GM19395 (cell line): ENCODE results near the gene ZNF304.
A peak's percentile ranks its signal among the peaks of the same experiment; 100 is the strongest.
"Not testable (repeated sequence)": the region's sequence is repeated elsewhere in the genome, so short reads cannot be mapped to it uniquely, and the experiment has no call there.

Experiments
- ATAC-seq: cut with Tn5 transposase; IDR thresholded peaks from one replicate; pipeline ENCODE4 v1.9.1; 2021; ENCODE audit warnings: mild to moderate bottlenecking, moderate library complexity; ENCODE audit not compliant: unreplicated experiment

The ZNF304 gene

DNA sequence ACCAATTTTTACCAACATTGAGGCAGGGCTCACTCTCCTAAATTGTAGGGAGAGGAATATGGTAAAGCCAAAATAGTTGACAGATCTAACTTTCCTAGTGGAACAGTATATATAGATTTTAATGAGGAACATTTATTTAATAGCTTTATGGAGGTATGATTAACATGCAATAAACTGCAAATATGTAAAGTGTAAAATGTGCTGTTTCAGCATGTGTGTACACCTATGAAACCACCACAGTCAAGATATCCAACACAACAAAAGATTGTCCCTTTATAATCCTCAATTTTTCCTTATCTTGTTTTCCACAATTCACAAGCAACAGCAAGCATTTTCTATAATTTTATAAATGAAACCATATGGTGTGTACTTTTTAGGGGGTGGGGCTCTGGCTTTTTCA is 8.2 kb downstream of the ZNF304 start:
- no peak for ATAC-seq

DNA sequence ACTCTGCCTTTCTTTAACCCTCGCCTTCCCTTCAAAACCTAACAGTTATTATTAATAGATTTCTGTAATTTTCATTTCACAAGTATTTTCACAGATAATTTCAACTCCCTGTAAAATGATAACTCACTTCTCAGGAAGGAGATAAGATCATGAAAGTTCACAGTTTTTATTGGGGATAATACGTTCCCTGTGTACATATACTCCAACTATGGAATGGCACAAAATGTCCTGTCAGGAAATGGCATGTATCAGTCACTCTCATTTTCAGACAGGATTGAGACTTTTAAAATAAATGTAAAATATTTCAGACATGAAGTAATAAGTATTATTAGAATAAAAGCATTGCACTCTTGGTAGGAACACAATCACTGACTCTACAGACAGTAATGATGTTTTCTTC is 11.3 kb downstream of the ZNF304 start:
- ATAC-seq = no peak

- peak; percentile 97 for ATAC-seq
Observed at GRCh38 chr19:57362997-57363687, 12.1 kb downstream of the ZNF304 start, which contains the start of the genes TRAPPC2B and ZNF547. Gene TRAPPC2B (plus strand): TSS chr19:57363551. CDS start chr19:57364834, 1,283 bp downstream. Gene ZNF547 (plus strand): TSS chr19:57363551. CDS start chr19:57368556, 5,005 bp downstream.

GRCh38 chr19:57363688-57364181 is 12.7 kb downstream of the ZNF304 start:
- no peak for ATAC-seq

- no peak for ATAC-seq
Observed at GRCh38 chr19:57366776-57367175, 15.7 kb downstream of the ZNF304 start.

- ATAC-seq = no peak
Observed at GRCh38 chr19:57374179-57374578, 23.1 kb downstream of the ZNF304 start.

DNA sequence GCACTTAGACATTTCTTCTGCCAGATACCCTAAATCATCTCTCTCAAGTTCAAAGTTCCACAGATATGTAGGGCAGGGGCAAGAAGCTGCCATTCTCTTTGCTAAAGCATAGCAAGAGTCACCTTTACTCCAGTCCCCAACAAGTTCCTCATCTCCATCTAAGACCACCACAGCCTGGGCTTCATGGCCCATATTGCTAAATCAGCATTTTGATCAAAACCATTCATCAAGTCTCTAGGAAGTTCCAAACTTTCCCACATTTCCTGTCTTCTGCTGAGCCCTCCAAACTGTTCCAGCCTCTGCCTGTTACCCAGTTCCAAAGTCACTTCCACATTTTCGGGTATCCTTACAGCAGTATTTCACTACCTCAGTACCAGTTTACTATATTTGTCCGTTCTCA is 23.6 kb downstream of the ZNF304 start:
- not testable (repeated sequence) for ATAC-seq

- ATAC-seq = no peak
Observed at GRCh38 chr19:57376151-57376550, 25.1 kb downstream of the ZNF304 start.

DNA sequence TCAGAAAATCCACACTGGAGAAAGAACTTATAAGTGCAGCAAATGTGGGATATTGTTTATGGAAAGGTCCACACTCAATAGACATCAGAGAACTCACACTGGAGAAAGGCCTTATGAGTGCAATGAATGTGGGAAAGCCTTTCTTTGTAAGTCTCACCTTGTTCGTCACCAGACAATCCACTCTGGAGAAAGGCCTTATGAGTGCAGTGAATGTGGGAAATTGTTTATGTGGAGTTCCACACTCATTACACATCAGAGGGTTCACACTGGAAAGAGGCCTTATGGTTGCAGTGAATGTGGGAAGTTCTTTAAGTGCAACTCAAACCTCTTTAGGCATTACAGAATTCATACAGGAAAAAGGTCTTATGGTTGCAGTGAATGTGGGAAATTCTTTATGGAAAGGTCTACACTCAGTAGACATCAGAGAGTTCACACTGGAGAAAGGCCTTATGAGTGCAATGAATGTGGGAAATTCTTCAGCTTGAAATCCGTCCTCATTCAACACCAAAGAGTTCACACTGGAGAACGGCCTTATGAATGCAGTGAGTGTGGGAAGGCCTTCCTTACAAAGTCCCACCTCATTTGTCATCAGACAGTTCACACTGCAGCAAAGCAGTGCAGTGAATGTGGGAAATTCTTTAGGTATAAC is 26.6 kb downstream of the ZNF304 start:
- no peak for ATAC-seq

DNA sequence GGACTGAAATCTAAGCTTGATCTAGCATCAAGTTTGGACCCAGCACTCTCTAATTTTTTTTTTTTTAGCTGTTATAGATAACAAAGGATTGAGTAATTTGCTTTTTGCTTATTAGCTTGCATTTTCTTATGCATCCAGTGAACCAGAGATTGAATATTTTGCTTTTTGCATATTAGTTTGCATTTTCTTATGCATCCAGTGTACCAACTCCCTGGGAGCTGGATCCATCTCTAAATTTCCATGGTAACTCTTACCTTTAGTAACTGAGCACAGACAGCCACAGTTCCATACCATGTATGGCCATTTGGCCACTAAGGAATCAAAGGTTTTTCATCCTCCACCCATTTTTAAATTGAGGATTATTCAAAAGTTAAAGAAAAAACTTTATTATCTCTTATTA is 29.9 kb downstream of the ZNF304 start:
- no peak for ATAC-seq

DNA sequence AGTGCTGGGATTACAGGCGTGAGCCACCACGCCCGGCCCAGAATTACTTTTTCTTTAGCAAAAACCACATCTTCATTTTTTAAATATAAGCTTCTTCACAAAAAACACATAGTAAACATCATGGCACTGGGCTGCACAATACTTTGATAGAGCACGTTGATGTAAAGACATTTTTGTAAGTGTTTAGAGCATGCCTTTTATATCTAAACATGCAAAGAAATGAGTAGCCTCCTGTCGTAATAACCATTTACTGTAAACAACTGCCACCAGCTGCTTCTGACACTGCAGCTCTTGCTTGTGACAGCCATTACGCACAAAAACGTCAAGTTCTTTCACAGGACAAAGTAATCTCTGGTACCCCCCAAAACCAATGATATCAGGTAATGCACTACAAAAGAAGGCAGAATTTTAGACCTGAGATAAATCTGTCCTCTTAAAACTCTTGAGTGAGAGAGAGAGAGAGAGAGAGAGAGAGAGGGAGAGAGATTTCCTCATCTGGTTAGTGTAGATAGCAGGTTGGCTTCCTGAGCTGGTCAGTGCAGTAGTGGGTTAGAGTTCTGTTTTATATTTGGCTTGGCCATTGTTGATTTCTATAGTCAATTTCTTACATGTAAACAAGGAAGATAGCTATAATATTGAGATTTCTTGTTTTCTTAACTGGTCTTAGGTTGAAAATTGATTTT is 31.9 kb downstream of the ZNF304 start:
- no peak for ATAC-seq

DNA sequence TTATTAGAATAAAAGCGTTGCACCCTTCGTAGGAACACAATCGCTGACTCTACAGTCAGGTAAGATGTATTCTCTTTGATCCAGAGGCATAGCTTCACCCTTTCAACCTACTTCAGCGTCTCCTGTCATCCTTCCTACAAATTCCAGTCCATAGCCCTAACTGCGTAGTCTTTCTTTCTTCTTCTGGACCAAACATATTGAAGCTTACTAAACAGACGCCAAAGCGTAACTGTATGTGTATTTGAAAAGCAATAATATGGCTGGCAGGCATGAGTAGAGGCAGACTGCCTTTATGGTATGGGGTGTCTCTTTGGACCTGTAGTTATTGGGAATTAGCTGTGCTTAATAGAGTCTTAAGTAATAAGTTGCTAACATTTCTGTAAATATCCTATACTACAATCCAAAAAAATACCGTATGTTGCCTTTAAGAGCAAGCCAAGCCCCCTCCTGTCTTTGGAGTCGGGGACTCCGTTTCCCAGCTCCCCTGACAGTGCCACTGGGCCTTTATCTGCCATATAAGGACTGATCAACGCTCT is 38.2 kb downstream of the ZNF304 start:
- ATAC-seq = peak; percentile 5

- ATAC-seq = peak; percentile 95
Observed at GRCh38 chr19:57389730-57390598, 38.9 kb downstream of the ZNF304 start, which contains the start of gene ZNF548. Gene ZNF548 (plus strand): TSS chr19:57389854. CDS start chr19:57390100, 246 bp downstream.

DNA sequence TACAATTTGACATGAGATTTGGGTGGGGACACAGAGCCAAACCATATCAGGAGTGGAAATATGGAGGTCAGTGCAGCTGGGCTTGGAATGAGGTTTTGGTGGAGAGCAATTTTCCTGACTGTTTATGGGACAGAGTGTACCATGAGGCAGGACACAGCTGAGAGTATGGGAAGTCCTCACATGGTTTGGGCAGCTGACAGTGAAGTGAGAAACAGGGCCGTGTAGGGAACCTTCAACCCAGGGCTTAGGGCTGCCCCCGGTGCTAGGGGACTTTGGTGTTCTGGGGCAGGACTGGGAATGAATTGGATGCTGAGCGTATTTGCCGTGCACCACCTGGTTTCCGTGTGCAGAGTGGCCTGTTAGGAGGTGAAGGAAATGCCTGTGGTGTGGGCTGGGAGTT is 44.6 kb downstream of the ZNF304 start:
- no peak for ATAC-seq

DNA sequence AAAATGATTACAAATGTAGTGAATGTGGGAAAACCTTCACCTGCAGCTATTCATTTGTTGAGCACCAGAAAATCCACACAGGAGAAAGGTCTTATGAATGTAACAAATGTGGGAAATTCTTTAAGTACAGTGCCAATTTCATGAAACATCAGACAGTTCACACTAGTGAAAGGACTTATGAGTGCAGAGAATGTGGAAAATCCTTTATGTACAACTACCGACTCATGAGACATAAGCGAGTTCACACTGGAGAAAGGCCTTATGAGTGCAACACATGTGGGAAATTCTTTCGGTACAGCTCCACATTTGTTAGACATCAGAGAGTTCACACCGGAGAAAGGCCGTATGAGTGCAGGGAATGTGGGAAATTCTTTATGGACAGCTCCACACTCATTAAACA is 47.8 kb downstream of the ZNF304 start:
- ATAC-seq = no peak

- ATAC-seq = no peak
Observed at GRCh38 chr19:57403737-57404563, 52.9 kb downstream of the ZNF304 start.

DNA sequence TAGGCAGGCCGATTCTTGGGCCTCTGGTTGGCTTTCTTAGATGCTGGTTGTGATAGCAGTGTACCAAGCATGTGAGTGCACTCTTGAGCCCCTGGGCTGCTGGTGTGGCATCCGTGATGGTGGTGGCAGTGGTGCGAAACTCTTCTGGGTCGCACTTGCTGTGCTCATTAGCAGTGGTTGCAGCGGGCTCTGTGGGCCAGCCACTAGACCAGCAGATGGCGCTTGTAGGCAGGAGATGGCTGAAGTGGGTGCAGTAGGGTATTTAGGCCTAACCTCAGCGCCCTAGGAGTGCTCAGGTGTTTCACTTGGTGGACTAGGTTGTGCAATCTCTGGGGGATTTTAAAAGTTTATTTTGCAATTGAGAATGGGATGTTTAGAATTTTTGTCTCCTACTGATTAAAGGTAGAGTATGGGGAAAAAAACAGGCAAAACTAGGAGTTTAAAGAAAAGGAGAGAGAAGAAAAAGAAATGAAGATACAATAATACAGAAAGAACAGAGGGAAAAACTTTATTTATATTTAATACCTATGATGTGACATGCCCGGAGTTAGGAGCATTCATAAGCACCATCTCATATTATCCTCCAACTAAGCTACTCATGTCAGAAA is 55.5 kb downstream of the ZNF304 start:
- ATAC-seq = no peak
